NCI-H345 (cell line): ENCODE measurements around the gene MTRF1.
A peak's percentile ranks its signal among the peaks of the same experiment; 100 is the strongest.

Experiments
- DNase-seq: peaks from one replicate; lab custom pipeline; 2025; lab: John Stamatoyannopoulos, UW

Gene MTRF1

GRCh38 chr13:41263261-41263971, at the start of gene MTRF1:
Gene MTRF1, minus strand, starts transcription at chr13:41263576. Its CDS starts 2,669 bp downstream, at chr13:41260907.
- DNase-seq: peak; percentile 77

- DNase-seq: no peak
These were observed 49.7 kb upstream of the MTRF1 start for GRCh38 chr13:41313117-41313516.

GRCh38 chr13:41312176-41312500, 48.8 kb upstream of the MTRF1 start:
- DNase-seq: no peak

GRCh38 chr13:41311406-41312175, 48.2 kb upstream of the MTRF1 start:
- DNase-seq: peak; percentile 10

GRCh38 chr13:41310963-41311405, 47.6 kb upstream of the MTRF1 start, which contains the start of gene NAA16:
Gene NAA16, plus strand, starts transcription at chr13:41311267. Its CDS starts 262 bp downstream, at chr13:41311529.
- peak; percentile 87 for DNase-seq

- no peak for DNase-seq
These were observed 44.7 kb upstream of the MTRF1 start for GRCh38 chr13:41307884-41308640.

- DNase-seq: no peak
These were observed 43.1 kb upstream of the MTRF1 start for GRCh38 chr13:41306271-41307145.

- DNase-seq: no peak
These were observed 41.2 kb upstream of the MTRF1 start for GRCh38 chr13:41304551-41304950.

GRCh38 chr13:41302743-41303142, 39.4 kb upstream of the MTRF1 start:
- no peak for DNase-seq

- DNase-seq: no peak
These were observed 36.1 kb upstream of the MTRF1 start for GRCh38 chr13:41299316-41300094.

GRCh38 chr13:41296879-41297646, 33.7 kb upstream of the MTRF1 start:
- no peak for DNase-seq

- no peak for DNase-seq
These were observed 32.6 kb upstream of the MTRF1 start for GRCh38 chr13:41295973-41296372.

GRCh38 chr13:41294914-41295313, 31.5 kb upstream of the MTRF1 start:
- DNase-seq: no peak

GRCh38 chr13:41293272-41293671, 29.9 kb upstream of the MTRF1 start:
- no peak for DNase-seq

GRCh38 chr13:41291246-41291645, 27.9 kb upstream of the MTRF1 start:
- no peak for DNase-seq

- DNase-seq: no peak
These were observed 26.1 kb upstream of the MTRF1 start for GRCh38 chr13:41289463-41289881.

GRCh38 chr13:41286370-41286769, 23.0 kb upstream of the MTRF1 start:
- no peak for DNase-seq

GRCh38 chr13:41284512-41285288, 21.3 kb upstream of the MTRF1 start:
- no peak for DNase-seq

GRCh38 chr13:41282129-41282571, 18.8 kb upstream of the MTRF1 start:
- no peak for DNase-seq
